ENCODE data around the gene USP20.

DNA sequence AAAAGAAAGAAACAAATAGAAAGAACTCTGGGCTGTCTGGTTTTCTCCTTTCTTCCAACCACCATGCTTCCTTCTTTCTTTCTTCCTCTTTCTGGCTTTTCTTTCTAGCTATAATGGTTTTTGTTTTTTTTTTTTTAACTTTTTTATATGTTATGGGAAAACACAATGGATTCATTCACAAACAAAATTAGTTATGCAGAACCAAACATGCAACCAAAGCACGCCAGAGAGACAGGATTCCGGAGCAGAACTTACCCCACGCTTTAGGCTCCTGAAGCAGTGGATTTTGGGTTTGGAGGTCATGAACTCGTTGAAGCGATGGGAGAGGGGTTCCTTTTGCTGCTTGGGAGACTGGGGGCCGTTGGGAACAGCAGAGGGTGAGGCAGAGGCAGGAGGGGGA is 88.3 kb downstream of the USP20 start:
- TF ChIP-seq, protein P1, sequence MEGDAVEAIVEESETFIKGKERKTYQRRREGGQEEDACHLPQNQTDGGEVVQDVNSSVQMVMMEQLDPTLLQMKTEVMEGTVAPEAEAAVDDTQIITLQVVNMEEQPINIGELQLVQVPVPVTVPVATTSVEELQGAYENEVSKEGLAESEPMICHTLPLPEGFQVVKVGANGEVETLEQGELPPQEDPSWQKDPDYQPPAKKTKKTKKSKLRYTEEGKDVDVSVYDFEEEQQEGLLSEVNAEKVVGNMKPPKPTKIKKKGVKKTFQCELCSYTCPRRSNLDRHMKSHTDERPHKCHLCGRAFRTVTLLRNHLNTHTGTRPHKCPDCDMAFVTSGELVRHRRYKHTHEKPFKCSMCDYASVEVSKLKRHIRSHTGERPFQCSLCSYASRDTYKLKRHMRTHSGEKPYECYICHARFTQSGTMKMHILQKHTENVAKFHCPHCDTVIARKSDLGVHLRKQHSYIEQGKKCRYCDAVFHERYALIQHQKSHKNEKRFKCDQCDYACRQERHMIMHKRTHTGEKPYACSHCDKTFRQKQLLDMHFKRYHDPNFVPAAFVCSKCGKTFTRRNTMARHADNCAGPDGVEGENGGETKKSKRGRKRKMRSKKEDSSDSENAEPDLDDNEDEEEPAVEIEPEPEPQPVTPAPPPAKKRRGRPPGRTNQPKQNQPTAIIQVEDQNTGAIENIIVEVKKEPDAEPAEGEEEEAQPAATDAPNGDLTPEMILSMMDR (conservative IDR thresholded peaks at IDR 0.05) = no peak
- no peak for TF ChIP-seq EZH2 (IDR thresholded peaks at IDR 0.05; ENCODE audit: low read depth)

Measured in PC-9 (cell line).